Subcutaneous adipose tissue (tissue), 4 donors: ENCODE data around the gene FMOD. TPM values are rescaled to one million over a fixed set of nuclear protein-coding genes. Genes with fewer than 3 reads are reported as not detected.

ENCODE experiments used
- total RNA-seq, 4 donors: library from RNA; depleted of rRNA; stranded (reverse); fragments of >200 nt; gene quantifications; one replicate each; pipeline ENCODE4 v1.1.0, GENCODE V29; 2016
- TF ChIP-seq, protein P1 (sequence below): fragments of 450-650 bp; IDR thresholded peaks from one replicate; pipeline ENCODE4 v1.5.1; 2016; ENCODE audit warnings: low read depth, mild to moderate bottlenecking, control low read depth, antibody characterized with exemption, moderate library complexity

The FMOD gene
- total RNA-seq, 4 donors from 2014 or later, result 39.6 to 164 (median 67.1) TPM

DNA sequence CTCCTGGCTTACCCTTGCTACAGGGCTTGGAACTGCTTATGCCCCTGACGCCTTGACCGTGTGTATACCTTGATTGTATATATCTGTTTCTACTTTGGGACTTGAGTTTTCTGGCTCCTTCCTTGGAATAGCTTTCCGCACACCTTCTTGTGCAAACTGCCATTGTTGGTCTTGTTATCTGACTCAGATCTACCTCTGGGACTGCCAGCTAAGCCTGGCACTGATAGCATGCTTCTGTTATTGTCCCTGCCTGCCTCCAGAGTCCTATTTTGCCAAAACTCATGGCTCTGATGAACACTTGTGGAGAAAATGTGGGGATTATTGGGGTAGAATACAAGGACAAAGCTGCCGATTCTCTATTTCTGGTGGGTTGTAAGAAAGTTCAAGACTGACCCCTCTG is 15.4 kb downstream of the FMOD start:
- TF ChIP-seq, protein P1, sequence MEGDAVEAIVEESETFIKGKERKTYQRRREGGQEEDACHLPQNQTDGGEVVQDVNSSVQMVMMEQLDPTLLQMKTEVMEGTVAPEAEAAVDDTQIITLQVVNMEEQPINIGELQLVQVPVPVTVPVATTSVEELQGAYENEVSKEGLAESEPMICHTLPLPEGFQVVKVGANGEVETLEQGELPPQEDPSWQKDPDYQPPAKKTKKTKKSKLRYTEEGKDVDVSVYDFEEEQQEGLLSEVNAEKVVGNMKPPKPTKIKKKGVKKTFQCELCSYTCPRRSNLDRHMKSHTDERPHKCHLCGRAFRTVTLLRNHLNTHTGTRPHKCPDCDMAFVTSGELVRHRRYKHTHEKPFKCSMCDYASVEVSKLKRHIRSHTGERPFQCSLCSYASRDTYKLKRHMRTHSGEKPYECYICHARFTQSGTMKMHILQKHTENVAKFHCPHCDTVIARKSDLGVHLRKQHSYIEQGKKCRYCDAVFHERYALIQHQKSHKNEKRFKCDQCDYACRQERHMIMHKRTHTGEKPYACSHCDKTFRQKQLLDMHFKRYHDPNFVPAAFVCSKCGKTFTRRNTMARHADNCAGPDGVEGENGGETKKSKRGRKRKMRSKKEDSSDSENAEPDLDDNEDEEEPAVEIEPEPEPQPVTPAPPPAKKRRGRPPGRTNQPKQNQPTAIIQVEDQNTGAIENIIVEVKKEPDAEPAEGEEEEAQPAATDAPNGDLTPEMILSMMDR, result no peak

DNA sequence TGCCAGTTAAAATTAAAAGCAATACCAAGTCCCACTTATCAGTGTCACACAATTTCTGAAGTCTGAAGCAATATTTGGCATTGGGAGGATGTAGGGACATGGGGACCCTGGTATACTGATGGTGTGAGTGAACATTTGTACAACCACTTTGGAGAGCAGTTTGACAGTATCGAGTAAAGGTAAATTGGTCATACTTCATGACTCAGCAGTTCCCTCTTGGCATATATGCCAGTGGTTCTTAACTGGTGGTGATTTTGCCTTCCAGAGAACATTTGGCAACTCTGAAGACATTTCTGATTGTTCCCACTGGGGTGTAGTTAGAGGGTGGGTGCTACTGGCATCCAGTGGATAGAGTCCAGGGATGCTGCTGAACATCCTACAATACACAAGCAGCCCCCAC is 19.7 kb downstream of the FMOD start:
- TF ChIP-seq, protein P1, result no peak

DNA sequence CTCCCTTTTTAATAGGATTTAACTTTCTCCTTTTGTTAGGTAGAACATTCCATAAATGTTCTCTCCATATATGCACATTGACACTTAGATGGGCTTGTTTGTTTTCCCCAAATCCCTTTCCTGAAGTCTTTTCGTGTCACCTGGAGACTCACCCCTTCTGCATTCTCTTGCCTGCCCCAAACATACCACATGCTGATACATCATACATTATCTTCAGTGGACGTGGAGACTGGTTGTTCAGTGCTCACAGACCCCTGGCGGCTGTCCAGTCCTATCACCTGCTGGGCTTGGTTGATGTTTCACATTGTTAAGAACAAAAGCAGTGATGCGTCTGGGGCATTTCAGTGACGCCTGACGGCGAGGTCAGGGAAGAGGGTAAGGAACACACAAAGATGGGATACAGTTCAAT is 22.2 kb downstream of the FMOD start:
- TF ChIP-seq, protein P1, result no peak

DNA sequence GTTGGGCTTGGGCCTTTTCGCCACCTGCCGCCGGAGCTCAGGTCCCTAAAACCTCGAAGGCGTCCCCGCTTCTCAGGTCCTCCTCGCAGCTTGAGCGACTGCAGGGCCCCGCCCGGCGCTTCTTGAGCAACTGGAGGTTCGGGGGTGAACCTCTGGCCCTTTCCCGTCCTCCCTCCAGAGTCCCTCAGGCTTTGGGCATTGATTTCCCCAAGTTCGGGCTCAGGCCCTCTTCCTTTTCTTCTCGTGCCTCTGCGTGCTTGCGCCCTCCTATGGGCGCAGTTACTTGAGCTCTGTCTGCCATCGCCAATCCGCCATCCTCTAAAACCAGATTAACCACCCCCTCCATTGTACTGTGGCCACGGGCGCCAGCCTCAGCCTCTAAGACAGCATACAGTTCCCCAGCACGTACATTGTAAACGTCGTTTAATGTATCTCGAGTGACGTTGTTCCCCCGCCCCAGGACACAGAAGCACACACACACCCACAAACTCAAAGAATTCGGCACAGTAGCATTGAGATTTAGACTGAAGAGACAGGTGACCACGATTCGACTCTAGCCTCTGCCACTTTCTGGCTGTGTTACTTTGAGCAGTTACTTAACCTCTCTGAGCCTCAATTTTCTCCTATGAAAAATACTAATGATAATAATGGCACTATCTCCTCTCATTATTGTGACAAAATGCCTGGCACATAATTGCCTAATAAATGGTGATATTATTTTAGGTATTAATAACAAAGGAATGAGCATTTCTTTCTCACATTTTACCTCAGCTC is 23.1 kb downstream of the FMOD start:
- TF ChIP-seq, protein P1, result no peak

DNA sequence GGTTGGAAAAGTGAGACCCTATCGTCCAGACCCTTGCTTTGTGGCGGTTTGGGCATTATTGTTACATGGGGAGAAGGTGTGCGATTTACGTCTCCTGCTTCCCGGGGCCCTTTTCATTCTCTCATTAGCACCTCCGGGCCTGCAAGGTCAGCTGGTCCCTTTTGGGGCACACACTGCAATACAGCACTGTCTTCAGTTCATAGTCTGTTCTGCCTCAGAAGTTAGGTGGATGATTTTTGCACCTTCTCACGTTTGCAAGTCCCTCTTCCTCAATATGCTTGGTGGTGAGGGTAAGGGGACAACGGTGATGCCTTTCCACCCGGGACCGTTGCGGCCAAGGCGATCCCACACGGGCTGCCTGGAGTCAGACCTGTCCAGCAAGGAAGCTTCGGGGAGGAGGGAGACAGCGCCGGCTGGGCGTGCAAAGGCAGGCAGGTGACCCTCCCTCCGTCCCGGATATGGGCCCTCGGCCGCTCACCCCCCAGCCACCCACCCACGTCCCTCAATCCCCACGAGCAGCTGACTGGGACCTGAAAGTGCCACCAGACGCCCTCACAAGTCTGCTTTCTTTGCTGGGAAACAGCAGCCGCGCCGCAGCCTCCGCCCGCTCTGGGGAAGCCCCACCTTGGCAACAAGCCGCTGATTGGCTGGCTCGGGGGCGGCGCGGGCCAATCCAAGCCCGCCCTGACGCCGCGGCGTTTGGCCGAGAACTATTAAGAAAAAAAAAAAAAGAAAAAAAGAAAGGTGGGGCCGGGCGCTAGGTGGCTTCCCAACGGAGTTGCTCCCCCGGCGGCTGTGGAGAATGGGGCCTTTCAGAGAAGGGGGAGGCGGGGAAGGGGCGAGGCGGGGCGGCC is 23.9 kb downstream of the FMOD start:
- TF ChIP-seq, protein P1, result no peak

DNA sequence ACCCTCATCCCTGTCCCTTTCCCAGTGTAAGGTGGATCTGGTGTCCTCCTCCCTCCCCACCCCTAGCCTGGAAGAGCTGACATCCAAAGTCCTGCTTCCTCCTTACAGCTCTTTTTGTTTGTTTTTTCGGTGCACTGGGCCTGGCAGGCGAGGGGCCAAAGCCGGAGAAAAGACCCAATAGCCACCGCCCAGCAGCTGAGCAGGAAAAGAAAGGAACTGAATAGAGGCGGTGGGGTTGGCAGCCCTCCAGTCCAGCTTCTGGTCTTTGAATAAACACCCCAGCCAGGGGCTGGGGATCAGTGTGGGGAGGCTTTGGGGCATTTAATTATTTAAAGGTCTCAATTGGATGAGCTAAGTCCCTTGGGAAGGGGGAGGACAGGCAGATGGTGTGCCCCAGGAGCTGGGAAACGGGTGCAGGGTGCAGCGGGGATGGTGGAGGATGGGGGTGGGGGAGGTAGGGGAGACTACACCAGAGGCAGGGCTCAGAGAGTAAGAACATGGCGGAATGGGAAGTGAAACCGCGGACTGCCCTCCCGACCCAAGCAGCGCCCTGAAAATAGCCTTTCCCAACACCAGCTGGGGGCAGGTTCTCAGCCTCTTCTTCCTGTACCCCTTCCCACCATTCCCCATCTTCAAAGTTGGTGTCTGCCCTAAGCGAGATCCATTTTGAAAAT is 25.4 kb downstream of the FMOD start:
- TF ChIP-seq, protein P1, result no peak

DNA sequence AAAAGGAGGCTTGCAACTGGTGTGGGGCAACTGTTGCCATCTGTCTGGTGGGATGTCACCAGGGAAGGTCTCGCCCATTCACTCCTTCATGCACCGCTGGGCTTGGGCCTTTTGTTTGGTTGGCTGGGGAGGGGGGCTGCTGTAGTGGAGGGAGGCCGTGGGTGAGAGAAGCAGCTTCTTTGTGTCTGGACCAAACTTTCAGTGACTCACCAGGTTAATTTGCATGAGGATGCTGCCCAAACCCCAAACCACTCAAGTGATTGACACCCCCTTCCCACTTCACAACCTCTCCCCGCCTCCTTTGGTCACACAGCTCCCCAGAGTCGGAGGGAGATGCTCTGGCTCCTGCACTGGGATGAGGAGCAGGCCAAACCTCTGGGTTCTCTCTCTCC is 25.9 kb downstream of the FMOD start:
- TF ChIP-seq, protein P1, result no peak
